Psoas muscle (tissue), 8 donors: ENCODE measurements around the gene VEZT. TPM values are rescaled to one million over a fixed set of nuclear protein-coding genes. Genes with fewer than 3 reads are reported as not detected.

ENCODE experiments used
- ATAC-seq, 4 donors: fragments of 200-7000 bp; cut with Tn5 transposase; one replicate each; pipeline ENCODE4 v1.9.1; 2020; ENCODE audit warnings: moderate library complexity in 3 of 4, mild to moderate bottlenecking in 2 of 4
- DNase-seq, 2 donors: peaks; one replicate each; pipeline ENCODE4 v3.0.0-alpha.2; 2020
- H3K27ac ChIP-seq: fragments of 200-600 bp; one replicate; pipeline ENCODE4 v1.8.0; 2022
- H3K27me3 ChIP-seq, 3 donors: fragments of 200-600 bp in 1 of 3; one replicate each; pipeline versions ENCODE4 v1.6.1 to v1.8.0; 2013 to 2022; ENCODE audit warnings: low read length in 2 of 3, mild to moderate bottlenecking in 2 of 3, moderate library complexity in 1 of 3; ENCODE audit not compliant: insufficient read depth in 3 of 3
- H3K36me3 ChIP-seq, 2 donors: fragments of 200-600 bp in 1 of 2; one replicate each; pipeline versions ENCODE4 v1.6.1 to v1.8.0; 2013 to 2022; ENCODE audit warnings: low read depth in 1 of 2, mild to moderate bottlenecking in 1 of 2, moderate library complexity in 1 of 2; ENCODE audit not compliant: insufficient read depth in 1 of 2
- H3K4me1 ChIP-seq: fragments of 200-600 bp; one replicate; pipeline ENCODE4 v1.8.0; 2022
- H3K4me3 ChIP-seq: fragments of 200-600 bp; one replicate; pipeline ENCODE4 v1.8.0; 2022; ENCODE audit warnings: mild to moderate bottlenecking
- H3K9me3 ChIP-seq: fragments of 200-600 bp; one replicate; pipeline ENCODE4 v1.8.0; 2022
- CTCF ChIP-seq: fragments of 200-600 bp; IDR thresholded peaks from one replicate; pipeline ENCODE4 v1.8.0; 2022; ENCODE audit warnings: antibody characterized with exemption
- WGBS, 3 donors: extraction: QIAGEN DNeasy Blood & Tissue Kit; methylation state at CpG; one replicate each; pipeline versions ENCODE4 v1.1.6 to v1.1.7; 2013; 5-methylcytosine and 5-hydroxymethylcytosine counted together
- intact Hi-C, 2 donors: fragments of 100-400 bp; cut with DNase I; formaldehyde crosslinking; loops; one replicate each; pipeline versions ENCODE4 v1.11.0 to v1.14.2; 2022
- polyA plus RNA-seq, 3 donors: library from polyadenylated mRNA; stranded (reverse); fragments of 200-250 nt; gene quantifications; one replicate each; pipeline ENCODE4 v1.2.3, GENCODE V29; 2013
- total RNA-seq, 4 donors: library from RNA; stranded (reverse); fragmentation: NEBNext Ultra II Directional in 2 of 4; extraction: Animal tissue kit (Norgen Biotek cat#: 25700) in 2 of 4; gene quantifications; one replicate each; pipeline versions ENCODE4 v1.2.1 to v1.2.4, GENCODE V29; 2021 to 2023
- donor health status: healthy with polysubstance abuse.
- donor health status: DM: no; HTN: no; CAD: no; lungs with moderate emphysema.
- donor health status: Bipolar disorder and iron deficiency.
- donor health status: healthy.
- donor health status: DM: yes; HTN: yes; CAD: no.
- donor health status: DM: no; HTN: no; CAD: no.
- donor health status: DM: no; HTN: no; CAD: no.
- donor health status: DM: yes; HTN: yes; CAD: no.

The VEZT gene
- total and polyA plus RNA-seq, 7 donors, result 31.6 to 121 (median 83.2) TPM

- WGBS, 3 donors, result 96 to 97% (median 97%) methylated on average over 8 of the region's 8 CpGs
- Histone ChIP-seq H3K9me3 (no peaks in the 10 kb centered on the region), H3K27me3 (no peaks in the 10 kb centered on the region), H3K36me3 (no peaks in the 10 kb centered on the region), H3K27ac (no peak overlapping the region), H3K4me1 (peaks cover 10% of the 10 kb centered on the region), H3K4me3 (no peak overlapping the region)
- DNase-seq (no peak), ATAC-seq (no peak)
- no peak for TF ChIP-seq CTCF
- intact Hi-C loops, result no loop called here
Measured at GRCh38 chr12:95206916-95207315, 10.7 kb upstream of the VEZT start.

- WGBS, 3 donors, result 79 to 90% (median 89%) methylated on average over 2 of the region's 2 CpGs
- no peak for TF ChIP-seq CTCF
- DNase-seq (no peak), ATAC-seq (no peak)
- H3K4me3 ChIP-seq, result no peak overlapping the region
- no peak overlapping the region for H3K27ac ChIP-seq
- no peaks in the 10 kb centered on the region for H3K9me3 ChIP-seq
- intact Hi-C loops, result no loop called here
- peaks cover 10% of the 10 kb centered on the region for H3K4me1 ChIP-seq
- H3K36me3 ChIP-seq, result no peaks in the 10 kb centered on the region
- H3K27me3 ChIP-seq, result no peaks in the 10 kb centered on the region
Measured at GRCh38 chr12:95207407-95207806, 10.2 kb upstream of the VEZT start.

GRCh38 chr12:95208678-95209077 is 8.9 kb upstream of the VEZT start:
- Histone ChIP-seq H3K9me3 (no peaks in the 10 kb centered on the region), H3K27me3 (no peaks in the 10 kb centered on the region), H3K4me3 (no peak overlapping the region), H3K36me3 (no peaks in the 10 kb centered on the region), H3K27ac (no peak overlapping the region), H3K4me1 (peaks cover 4% of the 10 kb centered on the region)
- DNase-seq (no peak), ATAC-seq (no peak)
- no peak for TF ChIP-seq CTCF
- intact Hi-C loops, result no loop called here
- WGBS, 3 donors, result 81 to 91% (median 83%) methylated on average over 7 of the region's 7 CpGs

- 72 to 77% (median 76%) methylated on average over 4 of the region's 4 CpGs for WGBS, 3 donors
- no peak for TF ChIP-seq CTCF
- DNase-seq (no peak), ATAC-seq (no peak)
- Histone ChIP-seq H3K4me1 (peaks cover 12% of the 10 kb centered on the region), H3K4me3 (no peak overlapping the region), H3K9me3 (no peaks in the 10 kb centered on the region), H3K27me3 (no peaks in the 10 kb centered on the region), H3K27ac (no peak overlapping the region), H3K36me3 (no peaks in the 10 kb centered on the region)
- intact Hi-C loops, result no loop called here
Measured at GRCh38 chr12:95212586-95212985, 5.0 kb upstream of the VEZT start.

- Histone ChIP-seq H3K9me3 (no peaks in the 10 kb centered on the region), H3K4me3 (no peak overlapping the region), H3K27ac (no peak overlapping the region), H3K27me3 (no peaks in the 10 kb centered on the region), H3K36me3 (no peaks in the 10 kb centered on the region), H3K4me1 (peaks cover 12% of the 10 kb centered on the region)
- no peak for TF ChIP-seq CTCF
- no peak for DNase-seq
- no peak for ATAC-seq
- WGBS, 3 donors, result 89 to 93% (median 90%) methylated on average over 4 of the region's 4 CpGs
- intact Hi-C loops, result no loop called here
Measured at GRCh38 chr12:95213119-95213518, 4.5 kb upstream of the VEZT start.
